Coronary artery (tissue), 2 donors: ENCODE data around the gene NOP16.
"Not testable (repeated sequence)": the region's sequence is repeated elsewhere in the genome, so short reads cannot be mapped to it uniquely, and the experiment has no call there.

ENCODE experiments used
- DNase-seq: peaks from one replicate; pipeline ENCODE4 v3.0.0-alpha.2; 2017; ENCODE audit warnings: low spot score
- H3K27ac ChIP-seq, 2 donors: fragments of 200-600 bp; sonication (generic); one replicate each; pipeline ENCODE4 v1.5.1; 2016 to 2019
- H3K4me3 ChIP-seq: fragments of 200-600 bp; sonication (generic); 2 replicates; pipeline ENCODE4 v1.5.1; 2016; ENCODE audit warnings: mild to moderate bottlenecking, moderate library complexity
- TF ChIP-seq, protein P1 (sequence below): fragments of 200-600 bp; sonication (generic); IDR thresholded peaks from one replicate; pipeline ENCODE4 v1.5.1; 2019; ENCODE audit warnings: antibody characterized with exemption

Gene NOP16

DNA sequence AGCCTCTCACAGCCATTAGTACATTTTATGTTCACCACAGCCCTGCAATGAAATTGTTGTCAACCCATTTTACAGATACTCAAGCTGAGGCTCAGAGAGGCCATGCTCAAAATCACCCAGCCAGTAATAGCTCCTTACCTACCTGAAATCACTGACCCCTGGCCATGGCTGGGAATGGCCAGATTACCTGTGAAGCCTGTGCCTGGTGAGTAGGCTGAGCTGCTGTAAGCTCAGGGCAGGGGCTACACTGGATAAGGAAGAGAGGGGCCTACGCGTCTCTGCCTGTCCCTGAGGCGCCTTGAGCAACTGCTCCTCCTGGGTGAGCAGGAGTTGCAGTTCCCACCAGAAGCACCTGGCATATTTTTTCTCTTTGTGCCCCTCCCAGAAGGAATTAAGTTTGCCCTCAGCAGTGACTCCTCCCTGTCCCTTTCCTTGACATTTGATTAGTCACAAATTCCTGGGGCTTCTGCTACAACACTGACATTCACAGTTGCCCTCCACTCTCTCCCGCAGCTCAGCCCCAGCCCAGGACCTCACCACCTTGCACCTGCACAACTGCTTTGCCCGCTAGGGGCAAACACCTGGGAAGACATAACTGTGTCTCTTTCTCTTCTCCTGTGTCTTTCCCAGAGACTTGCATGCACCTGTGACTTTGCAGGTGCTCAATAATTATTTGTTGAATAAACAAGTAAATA, 22.2 kb upstream of the NOP16 start:
- TF ChIP-seq, protein P1, sequence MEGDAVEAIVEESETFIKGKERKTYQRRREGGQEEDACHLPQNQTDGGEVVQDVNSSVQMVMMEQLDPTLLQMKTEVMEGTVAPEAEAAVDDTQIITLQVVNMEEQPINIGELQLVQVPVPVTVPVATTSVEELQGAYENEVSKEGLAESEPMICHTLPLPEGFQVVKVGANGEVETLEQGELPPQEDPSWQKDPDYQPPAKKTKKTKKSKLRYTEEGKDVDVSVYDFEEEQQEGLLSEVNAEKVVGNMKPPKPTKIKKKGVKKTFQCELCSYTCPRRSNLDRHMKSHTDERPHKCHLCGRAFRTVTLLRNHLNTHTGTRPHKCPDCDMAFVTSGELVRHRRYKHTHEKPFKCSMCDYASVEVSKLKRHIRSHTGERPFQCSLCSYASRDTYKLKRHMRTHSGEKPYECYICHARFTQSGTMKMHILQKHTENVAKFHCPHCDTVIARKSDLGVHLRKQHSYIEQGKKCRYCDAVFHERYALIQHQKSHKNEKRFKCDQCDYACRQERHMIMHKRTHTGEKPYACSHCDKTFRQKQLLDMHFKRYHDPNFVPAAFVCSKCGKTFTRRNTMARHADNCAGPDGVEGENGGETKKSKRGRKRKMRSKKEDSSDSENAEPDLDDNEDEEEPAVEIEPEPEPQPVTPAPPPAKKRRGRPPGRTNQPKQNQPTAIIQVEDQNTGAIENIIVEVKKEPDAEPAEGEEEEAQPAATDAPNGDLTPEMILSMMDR = no peak
- DNase-seq = no peak
- no peak overlapping the region for H3K27ac ChIP-seq
- no peak overlapping the region for H3K4me3 ChIP-seq

DNA sequence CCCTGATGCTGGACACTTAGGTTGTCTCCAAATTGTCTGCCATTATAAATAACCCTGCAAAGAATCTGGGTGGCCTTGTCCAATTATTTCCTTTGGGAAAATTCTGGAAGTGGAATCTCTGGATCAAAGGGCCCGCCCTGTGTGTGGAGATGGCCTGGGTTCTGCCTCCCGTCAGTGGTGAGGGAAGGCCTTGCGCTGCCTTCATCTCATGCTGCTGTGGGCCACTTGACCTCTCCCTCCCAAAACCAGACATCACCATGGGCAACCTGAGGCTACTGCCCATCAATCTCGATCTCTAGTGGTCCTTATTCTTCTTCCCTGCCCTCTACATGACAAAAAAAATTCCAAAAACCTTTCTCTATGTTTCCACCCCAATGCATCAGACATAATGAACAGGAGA, 21.4 kb upstream of the NOP16 start:
- Histone ChIP-seq H3K27ac (no peak overlapping the region), H3K4me3 (no peak overlapping the region)
- DNase-seq = peak; percentile 26
- TF ChIP-seq, protein P1 = no peak

DNA sequence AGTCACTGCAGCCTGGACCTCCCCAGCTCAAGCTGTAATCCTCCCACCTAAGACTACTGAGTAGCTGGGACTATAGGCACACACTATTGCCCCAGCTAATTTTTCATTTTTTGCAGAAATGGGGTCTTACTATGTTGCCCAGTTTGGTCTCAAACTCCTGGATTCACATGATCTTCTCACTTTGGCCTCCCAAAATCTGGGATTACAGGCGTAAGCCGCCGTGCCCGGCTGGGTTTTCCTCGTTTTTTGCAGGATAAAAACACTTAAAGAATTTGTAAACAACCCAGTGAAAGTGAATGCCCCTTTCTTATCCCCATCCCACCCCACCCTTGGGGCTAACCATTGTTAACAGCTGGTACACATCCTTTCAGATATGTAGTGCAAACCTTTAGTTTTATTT, 20.2 kb upstream of the NOP16 start:
- TF ChIP-seq, protein P1 = no peak
- peak; percentile 43 for DNase-seq
- no peak overlapping the region for H3K4me3 ChIP-seq
- no peak overlapping the region for H3K27ac ChIP-seq

DNA sequence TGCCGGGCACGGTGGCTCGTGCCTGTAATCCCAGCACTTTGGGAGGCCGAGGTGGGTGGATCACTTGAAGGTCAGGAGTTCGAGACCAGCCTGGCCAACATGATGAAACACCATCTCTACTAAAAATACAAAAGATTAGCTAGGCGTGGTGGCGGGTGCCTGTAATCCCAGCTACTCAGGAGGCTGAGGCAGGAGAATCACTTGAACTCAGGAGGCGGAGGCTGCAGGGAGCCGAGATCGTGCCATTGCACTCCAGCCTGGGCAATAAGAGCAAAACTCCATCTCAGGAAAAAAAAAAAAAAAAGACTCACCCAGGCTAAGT, 19.8 kb upstream of the NOP16 start:
- not testable (repeated sequence) for H3K4me3 ChIP-seq, DNase-seq, H3K27ac ChIP-seq

DNA sequence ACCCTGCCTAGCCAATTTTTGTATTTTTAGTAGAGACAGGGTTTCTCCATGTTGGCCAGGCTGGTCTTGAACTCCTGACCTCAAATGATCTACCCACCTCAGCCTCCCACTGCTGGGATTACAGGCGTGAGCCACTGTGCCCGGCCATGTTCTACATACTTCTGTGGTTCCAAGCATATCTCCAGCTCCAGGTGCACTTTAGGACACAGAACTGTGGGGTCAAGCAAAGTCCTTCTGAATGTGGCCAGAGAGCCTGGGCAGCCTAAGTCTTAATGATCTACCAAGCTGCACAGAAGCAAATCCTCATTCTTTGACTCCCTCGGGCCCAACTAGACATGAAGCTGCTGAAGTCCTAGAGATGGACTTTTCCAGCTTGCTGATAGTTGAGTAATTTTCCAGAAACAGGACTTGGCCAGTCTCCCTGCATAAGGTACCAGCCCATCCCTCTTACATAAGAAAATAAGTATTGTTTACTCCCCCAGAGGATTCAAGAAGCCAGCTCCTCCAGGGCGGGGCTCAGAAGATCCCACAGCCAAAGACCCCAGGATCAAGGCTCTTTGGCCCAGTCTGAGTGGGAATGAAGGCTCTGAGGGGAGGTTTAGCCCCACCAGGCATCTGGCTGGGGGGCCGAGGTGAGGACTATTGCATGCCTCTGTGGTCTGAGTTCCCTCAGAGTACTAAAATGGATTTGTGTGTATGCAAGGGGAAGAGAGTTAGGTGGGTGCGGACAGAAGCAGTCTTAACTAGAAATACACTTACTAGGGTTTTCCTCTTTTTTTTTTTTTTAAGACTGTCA, 19.3 kb upstream of the NOP16 start:
- no peak for DNase-seq
- H3K27ac ChIP-seq = peak overlapping the region in 1 of 2 donors; percentile 63
- TF ChIP-seq, protein P1 = no peak
- no peak overlapping the region for H3K4me3 ChIP-seq

DNA sequence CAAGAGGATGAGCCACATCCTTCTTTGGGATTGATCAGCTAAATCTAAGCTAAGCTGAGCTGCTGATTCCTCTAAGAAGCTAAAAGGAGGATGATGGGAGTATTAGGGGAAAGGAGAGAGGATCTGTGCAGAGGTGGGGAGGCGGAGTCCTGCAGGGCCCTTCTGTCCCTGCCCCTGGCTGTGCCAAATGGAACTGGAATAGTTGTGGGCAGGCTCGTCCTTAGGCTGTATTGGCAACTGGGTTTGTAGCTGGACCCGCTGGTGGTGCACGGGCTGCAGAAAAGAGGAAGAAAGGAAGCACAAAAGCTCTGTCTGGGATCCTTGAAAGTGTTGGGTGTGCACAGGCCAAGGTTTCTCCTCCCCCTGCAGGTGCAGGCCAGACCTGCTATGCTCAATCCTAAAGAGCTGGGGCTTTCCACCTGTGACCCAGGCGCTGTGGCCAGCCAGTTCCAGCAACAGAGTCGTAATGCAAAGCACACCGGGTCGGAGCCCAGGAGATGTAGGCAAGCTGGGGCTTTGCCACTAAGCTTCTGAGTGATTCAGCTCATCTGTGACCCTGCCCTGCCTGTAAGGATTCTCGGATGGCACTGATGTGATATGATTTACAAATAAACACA, 18.1 kb upstream of the NOP16 start:
- Histone ChIP-seq H3K27ac (no peak overlapping the region), H3K4me3 (no peak overlapping the region)
- TF ChIP-seq, protein P1 = no peak
- peak; percentile 33 for DNase-seq

DNA sequence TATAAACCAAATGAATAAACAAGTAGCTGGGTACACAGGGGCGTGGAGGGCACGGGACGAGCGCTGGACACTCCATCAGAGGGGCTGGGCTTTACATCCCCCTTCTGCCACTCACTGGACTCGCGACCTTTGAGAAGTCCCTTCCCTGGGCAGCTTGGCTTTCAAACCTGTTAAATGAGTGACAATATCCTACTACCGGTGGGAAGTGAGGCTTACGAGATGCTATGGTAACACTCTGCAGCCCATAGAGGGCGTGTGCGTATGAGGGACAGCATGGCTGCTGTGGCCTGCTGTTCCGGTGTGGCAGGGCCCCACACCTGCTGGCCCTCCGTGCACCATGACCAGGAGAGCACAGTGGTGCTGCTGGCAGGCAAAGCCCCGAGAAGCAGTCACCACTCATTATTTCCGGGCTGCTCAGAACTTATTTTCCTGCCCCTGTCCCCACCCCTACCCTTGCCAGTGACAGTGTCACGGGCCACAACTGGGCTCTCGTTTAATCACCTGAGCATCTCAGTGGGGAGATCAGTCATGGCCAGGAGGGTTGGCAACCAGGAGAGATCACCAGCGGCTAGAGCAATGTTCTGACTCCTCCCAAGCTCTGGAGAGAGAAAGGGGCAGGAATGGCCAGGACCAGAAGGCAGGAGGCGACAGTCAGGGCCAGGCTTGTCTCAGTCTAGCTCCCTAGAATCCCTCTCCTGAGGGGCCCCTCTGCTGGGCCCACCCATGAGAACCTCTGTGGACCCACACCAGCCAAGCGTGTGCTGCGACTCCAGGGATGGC, 17.4 kb upstream of the NOP16 start:
- TF ChIP-seq, protein P1 = no peak
- no peak for DNase-seq
- Histone ChIP-seq H3K27ac (no peak overlapping the region), H3K4me3 (no peak overlapping the region)
